Gastrocnemius medialis (tissue), 4 donors: ENCODE results near the gene KLF15. TPM values are rescaled to one million over a fixed set of nuclear protein-coding genes. Genes with fewer than 3 reads are reported as not detected.
A peak's percentile ranks its signal among the peaks of the same experiment; 100 is the strongest.

ENCODE experiments used
- ATAC-seq, 2 donors: fragments of 150-250 bp; one replicate each; pipeline ENCODE4 v1.9.1; 2016
- DNase-seq, 2 donors: peaks; one replicate each; pipeline ENCODE4 v3.0.0-alpha.2; 2019
- H3K27ac ChIP-seq, 4 donors: fragments of 200-600 bp; sonication (generic); 1 replicate in 1 of 4; 2 replicates in 3 of 4; pipeline ENCODE4 v1.5.1; 2016 to 2018; ENCODE audit warnings: mild to moderate bottlenecking in 2 of 4, moderate library complexity in 1 of 4
- H3K27me3 ChIP-seq, 3 donors: fragments of 200-600 bp; sonication (generic) in 2 of 3; 1 replicate in 1 of 3; 2 replicates in 2 of 3; pipeline versions ENCODE4 v1.5.1 to v1.6.0; 2016 to 2019; ENCODE audit warnings: mild to moderate bottlenecking in 1 of 3, moderate library complexity in 1 of 3
- H3K36me3 ChIP-seq, 2 donors: fragments of 200-600 bp; sonication (generic) in 1 of 2; one replicate each; pipeline ENCODE4 v1.5.1; 2017 to 2018
- H3K4me1 ChIP-seq, 2 donors: fragments of 200-600 bp; sonication (generic) in 1 of 2; one replicate each; pipeline ENCODE4 v1.5.1; 2016 to 2017; ENCODE audit warnings: mild to moderate bottlenecking in 2 of 2
- H3K4me3 ChIP-seq, 4 donors: fragments of 200-600 bp; sonication (generic) in 3 of 4; 1 replicate in 1 of 4; 2 replicates in 3 of 4; pipeline ENCODE4 v1.5.1; 2016 to 2019; ENCODE audit warnings: mild to moderate bottlenecking in 2 of 4
- H3K9me3 ChIP-seq, 3 donors: fragments of 200-600 bp; sonication (generic) in 2 of 3; 1 replicate in 1 of 3; 2 replicates in 2 of 3; pipeline ENCODE4 v1.5.1; 2016 to 2019
- POLR2A ChIP-seq, 2 donors: fragments of 450-650 bp; IDR thresholded peaks; one replicate each; pipeline ENCODE4 v1.6.1; 2017; ENCODE audit warnings: antibody characterized with exemption in 2 of 2, mild to moderate bottlenecking in 2 of 2, moderate library complexity in 2 of 2
- in situ Hi-C, 4 donors: fragments of 200-750 bp; cut with MboI; loops; one replicate each; pipeline versions ENCODE4 v1.15.0 to v1.8.0; 2017; ENCODE audit warnings: low sequenced_read_pairs in 4 of 4
- intact Hi-C: fragments of 100-400 bp; cut with DNase I; formaldehyde crosslinking; loops from one replicate; pipeline ENCODE4 v1.15.1; 2023; ENCODE audit warnings: low total_unique reads
- total RNA-seq, 4 donors: library from RNA; depleted of rRNA; stranded (reverse); fragments of >200 nt; gene quantifications; one replicate each; pipeline versions ENCODE4 v1.1.0 to v1.2.3, GENCODE V29; 2016
- TF ChIP-seq, protein P1 (sequence below), 5 experiments: fragments of 450-650 bp in 3 of 5; fragments of 200-600 bp in 2 of 5; sonication (generic) in 2 of 5; IDR thresholded peaks in 4 of 5; conservative IDR thresholded peaks in 1 of 5; 1 replicate in 4 of 5; 2 replicates in 1 of 5; pipeline ENCODE4 v1.5.1; 2016 to 2019; ENCODE audit warnings: antibody characterized with exemption in 5 of 5, mild to moderate bottlenecking in 3 of 5, moderate library complexity in 3 of 5

Gene KLF15
- total RNA-seq, 4 donors from 2014 or later, result 75.1 to 157 (median 106) TPM

DNA sequence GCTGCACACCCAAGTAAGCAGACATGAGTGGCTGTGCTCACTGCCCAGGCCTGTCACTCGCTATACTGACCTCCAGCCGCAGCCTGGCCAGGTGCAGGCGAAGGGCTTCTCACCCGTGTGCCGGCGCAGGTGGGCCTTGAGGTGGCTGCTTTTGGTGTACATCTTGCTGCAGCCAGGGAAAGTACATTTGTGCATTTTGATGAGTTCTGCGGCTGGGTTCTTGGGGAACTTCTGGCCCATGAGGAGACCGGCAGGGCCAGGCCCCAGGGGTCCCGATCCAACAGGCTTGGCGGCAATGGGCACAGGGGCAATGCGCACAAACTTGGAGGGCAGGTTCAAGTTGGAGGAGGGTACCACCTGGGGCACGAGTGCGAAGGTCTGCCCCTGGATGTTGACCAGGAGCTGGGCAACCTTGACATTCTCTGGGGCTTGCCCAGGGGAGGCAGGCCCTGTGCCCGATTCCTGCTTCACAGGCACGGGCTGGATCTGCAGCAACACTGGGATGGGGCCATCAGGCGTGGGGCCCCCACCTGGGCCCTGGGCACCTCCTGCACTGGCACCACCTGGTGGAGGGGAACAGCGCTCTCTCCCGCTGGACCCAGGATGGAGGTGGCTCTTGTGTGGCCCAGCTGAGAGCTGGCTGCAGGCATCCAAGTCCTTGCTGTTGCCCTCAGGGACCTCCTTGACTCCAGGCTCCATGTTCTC, 5.3 kb downstream of the KLF15 start:
- intact Hi-C loops (loop anchor here (2.0 kb wide), 1 partner anchor 729 kb away; no protein-coding TSS in a partner anchor), in situ Hi-C loops (no loop called here)
- peaks cover 0 to 19% of the 10 kb centered on the region in 2 donors for H3K36me3 ChIP-seq

DNA sequence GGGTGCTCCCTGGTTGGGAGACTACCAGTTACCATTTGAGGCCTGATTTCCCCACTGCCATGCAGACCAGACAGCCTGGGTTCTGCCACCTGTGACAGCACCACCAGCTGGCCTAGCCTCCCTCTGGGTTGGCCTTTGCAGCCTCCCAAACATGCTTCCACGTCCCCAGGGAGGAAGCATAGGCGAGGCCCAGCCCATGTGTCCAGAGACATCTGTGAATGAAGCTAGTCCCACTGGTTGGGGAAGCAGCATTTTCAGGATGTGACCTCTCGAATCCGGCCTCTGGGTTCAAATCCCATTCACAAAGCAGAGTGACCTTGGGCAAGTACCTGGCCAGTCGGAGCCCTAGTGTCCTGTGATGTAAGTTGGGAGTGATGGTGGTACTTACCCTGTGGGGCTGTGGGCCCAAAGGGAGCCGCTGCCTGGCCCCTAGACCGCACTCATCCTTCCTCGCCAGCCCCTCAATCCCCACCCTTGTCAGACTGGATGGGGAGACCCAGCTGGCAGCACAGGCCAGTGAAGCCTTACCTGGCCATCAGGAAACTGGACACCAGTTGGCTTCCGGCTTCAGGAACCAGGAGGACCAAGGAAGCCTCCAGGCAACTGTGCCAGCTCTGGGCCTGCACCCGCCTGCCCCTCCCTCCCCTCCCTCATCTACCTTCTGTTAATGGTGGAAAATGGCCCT, 6.0 kb downstream of the KLF15 start:
- H3K36me3 ChIP-seq, result peaks cover 0 to 19% of the 10 kb centered on the region in 2 donors
- intact Hi-C loops, result no loop called here
- no peaks in the 10 kb centered on the region for H3K9me3 ChIP-seq
- peaks cover 89 to 93% of the 10 kb centered on the region in 2 donors for H3K4me1 ChIP-seq
- TF ChIP-seq, protein P1, sequence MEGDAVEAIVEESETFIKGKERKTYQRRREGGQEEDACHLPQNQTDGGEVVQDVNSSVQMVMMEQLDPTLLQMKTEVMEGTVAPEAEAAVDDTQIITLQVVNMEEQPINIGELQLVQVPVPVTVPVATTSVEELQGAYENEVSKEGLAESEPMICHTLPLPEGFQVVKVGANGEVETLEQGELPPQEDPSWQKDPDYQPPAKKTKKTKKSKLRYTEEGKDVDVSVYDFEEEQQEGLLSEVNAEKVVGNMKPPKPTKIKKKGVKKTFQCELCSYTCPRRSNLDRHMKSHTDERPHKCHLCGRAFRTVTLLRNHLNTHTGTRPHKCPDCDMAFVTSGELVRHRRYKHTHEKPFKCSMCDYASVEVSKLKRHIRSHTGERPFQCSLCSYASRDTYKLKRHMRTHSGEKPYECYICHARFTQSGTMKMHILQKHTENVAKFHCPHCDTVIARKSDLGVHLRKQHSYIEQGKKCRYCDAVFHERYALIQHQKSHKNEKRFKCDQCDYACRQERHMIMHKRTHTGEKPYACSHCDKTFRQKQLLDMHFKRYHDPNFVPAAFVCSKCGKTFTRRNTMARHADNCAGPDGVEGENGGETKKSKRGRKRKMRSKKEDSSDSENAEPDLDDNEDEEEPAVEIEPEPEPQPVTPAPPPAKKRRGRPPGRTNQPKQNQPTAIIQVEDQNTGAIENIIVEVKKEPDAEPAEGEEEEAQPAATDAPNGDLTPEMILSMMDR (IDR thresholded peaks at IDR 0.05 in 4 of 5, conservative IDR thresholded peaks at IDR 0.05 in 1 of 5), result no peak
- no peak for TF ChIP-seq POLR2A (IDR thresholded peaks at IDR 0.05)
- H3K27me3 ChIP-seq, result no peaks in the 10 kb centered on the region
- peak overlapping the region in 3 of 4 donors; percentile 3 to 35 (median 26) for H3K4me3 ChIP-seq
- in situ Hi-C loops, result no loop called here
- no peak for ATAC-seq
- peak overlapping the region; percentile 91 to 99 (median 98) for H3K27ac ChIP-seq
- DNase-seq, result peak in 1 of 2 donors; percentile 27

More for the DNA sequence above, 5.3 kb downstream of the KLF15 start:
- Histone ChIP-seq H3K4me1 (peaks cover 82 to 87% of the 10 kb centered on the region in 2 donors), H3K9me3 (no peaks in the 10 kb centered on the region), H3K4me3 (peak overlapping the region in 2 of 4 donors; percentile 26 to 35), H3K27ac (peak overlapping the region; percentile 91 to 99 (median 98)), H3K27me3 (no peaks in the 10 kb centered on the region)
- DNase-seq (peak; percentile 1 to 27), ATAC-seq (no peak)
- TF ChIP-seq, protein P1 (IDR thresholded peaks at IDR 0.05 in 4 of 5, conservative IDR thresholded peaks at IDR 0.05 in 1 of 5), result peak in 1 of 5 experiments; percentile 13
- no peak for TF ChIP-seq POLR2A (IDR thresholded peaks at IDR 0.05)

DNA sequence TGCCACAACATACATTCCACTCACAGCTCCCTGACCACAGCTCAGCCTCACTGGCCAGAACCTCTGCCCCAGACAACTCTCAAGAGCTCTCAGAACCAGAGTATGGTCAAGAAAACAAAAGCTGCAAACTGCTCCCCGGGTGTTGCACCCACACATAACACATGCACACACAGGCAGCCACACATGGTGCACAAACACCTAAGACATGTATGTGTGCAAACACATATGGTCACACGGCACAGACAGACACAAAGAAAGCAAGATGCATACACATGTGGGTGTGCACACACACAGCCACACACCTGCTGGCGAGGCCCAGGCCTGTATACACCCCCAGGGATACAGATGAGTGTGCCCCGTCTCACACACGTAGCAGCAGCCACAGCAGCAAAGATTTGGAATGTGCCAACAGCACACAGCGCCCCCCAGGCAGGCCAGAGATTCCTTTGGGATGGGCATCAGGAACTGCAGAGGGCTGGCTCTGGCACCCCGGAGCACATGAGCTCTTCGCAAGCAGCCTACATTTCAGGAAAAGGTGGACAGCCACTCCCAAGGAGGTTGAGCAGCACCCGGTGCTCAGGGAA, 6.6 kb downstream of the KLF15 start:
- Histone ChIP-seq H3K27me3 (no peaks in the 10 kb centered on the region), H3K27ac (peak overlapping the region; percentile 91 to 99 (median 98)), H3K9me3 (no peaks in the 10 kb centered on the region), H3K36me3 (peaks cover 0 to 19% of the 10 kb centered on the region in 2 donors), H3K4me3 (peak overlapping the region in 2 of 4 donors; percentile 3 to 35), H3K4me1 (peaks cover 94 to 95% of the 10 kb centered on the region in 2 donors)
- intact Hi-C loops, result no loop called here
- ATAC-seq, result no peak
- in situ Hi-C loops, result no loop called here
- DNase-seq, result peak in 1 of 2 donors; percentile 16
- no peak for TF ChIP-seq POLR2A (IDR thresholded peaks at IDR 0.05)
- TF ChIP-seq, protein P1 (IDR thresholded peaks at IDR 0.05 in 4 of 5, conservative IDR thresholded peaks at IDR 0.05 in 1 of 5), result no peak

DNA sequence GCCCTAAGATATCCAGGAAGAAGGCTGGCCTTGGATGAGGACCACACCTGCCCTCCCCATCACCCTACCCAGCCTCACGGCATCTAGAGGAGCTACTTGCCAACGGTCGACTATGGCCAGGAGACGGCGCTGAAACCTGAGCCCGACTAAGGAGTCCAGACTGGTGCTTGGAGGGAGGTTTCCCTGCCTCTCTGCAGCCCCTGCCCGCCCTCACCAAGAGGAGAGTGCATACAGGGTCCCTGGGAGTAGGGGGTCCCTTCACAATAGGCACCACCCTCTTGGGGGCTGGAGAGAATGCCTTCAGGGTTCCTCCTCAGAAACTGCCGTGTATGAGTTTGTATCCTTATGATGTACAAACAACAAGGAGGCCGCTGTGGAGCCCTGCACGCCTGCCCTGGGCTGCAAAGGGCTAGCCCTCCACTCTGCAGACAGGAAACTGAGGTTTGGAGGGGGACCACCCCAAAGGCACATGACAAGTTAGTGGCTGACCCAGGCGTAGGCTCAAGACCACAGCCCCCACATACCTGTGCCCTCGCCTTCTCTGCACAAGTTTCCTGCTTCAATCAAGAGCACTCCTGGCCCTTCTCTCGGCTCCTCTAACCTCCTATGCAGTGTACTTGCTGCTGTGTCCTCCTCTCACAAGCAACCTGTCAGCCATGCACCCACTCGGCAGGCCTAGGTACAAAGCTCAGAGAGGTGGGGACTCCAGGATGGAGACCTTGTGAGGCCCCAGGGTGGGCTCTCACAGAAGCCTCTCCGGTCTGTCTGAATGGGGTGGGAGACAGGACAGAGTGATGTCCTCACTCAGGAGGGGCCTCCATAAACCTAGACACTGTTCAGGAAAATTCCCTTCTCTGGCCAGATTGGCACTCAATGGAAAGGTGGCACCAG, 7.4 kb downstream of the KLF15 start:
- peak overlapping the region in 1 of 4 donors; percentile 35 for H3K4me3 ChIP-seq
- H3K9me3 ChIP-seq, result no peaks in the 10 kb centered on the region
- ATAC-seq (no peak), DNase-seq (peak; percentile 3 to 43)
- H3K27me3 ChIP-seq, result no peaks in the 10 kb centered on the region
- in situ Hi-C loops, result no loop called here
- H3K4me1 ChIP-seq, result peaks cover 91 to 92% of the 10 kb centered on the region in 2 donors
- TF ChIP-seq, protein P1 (IDR thresholded peaks at IDR 0.05 in 4 of 5, conservative IDR thresholded peaks at IDR 0.05 in 1 of 5), result no peak
- TF ChIP-seq POLR2A (IDR thresholded peaks at IDR 0.05), result no peak
- peaks cover 0 to 19% of the 10 kb centered on the region in 2 donors for H3K36me3 ChIP-seq
- intact Hi-C loops, result no loop called here
- peak overlapping the region; percentile 91 to 99 (median 98) for H3K27ac ChIP-seq
